HL-60 (cell line): ENCODE data around the gene GTPBP1.

Experiments used
- CTCF ChIP-seq: IDR thresholded peaks from one replicate; pipeline ENCODE4 v1.5.1; 2011; ENCODE audit warnings: low read length, control low read depth, inconsistent platforms; ENCODE audit not compliant: insufficient read depth
- GABPA ChIP-seq: IDR thresholded peaks from 2 replicates; pipeline ENCODE4 v1.6.1; 2012; ENCODE audit warnings: low read depth
- SPI1 ChIP-seq: IDR thresholded peaks from 2 replicates; pipeline ENCODE4 v1.6.1; 2012; ENCODE audit warnings: low read depth, mild to moderate bottlenecking, borderline replicate concordance
- TF ChIP-seq, protein P1 (sequence below): IDR thresholded peaks from 2 replicates; pipeline ENCODE4 v1.6.1; 2012; ENCODE audit warnings: low read depth; ENCODE audit not compliant: insufficient replicate concordance

- TF ChIP-seq CTCF: no peak
- TF ChIP-seq, protein P1, sequence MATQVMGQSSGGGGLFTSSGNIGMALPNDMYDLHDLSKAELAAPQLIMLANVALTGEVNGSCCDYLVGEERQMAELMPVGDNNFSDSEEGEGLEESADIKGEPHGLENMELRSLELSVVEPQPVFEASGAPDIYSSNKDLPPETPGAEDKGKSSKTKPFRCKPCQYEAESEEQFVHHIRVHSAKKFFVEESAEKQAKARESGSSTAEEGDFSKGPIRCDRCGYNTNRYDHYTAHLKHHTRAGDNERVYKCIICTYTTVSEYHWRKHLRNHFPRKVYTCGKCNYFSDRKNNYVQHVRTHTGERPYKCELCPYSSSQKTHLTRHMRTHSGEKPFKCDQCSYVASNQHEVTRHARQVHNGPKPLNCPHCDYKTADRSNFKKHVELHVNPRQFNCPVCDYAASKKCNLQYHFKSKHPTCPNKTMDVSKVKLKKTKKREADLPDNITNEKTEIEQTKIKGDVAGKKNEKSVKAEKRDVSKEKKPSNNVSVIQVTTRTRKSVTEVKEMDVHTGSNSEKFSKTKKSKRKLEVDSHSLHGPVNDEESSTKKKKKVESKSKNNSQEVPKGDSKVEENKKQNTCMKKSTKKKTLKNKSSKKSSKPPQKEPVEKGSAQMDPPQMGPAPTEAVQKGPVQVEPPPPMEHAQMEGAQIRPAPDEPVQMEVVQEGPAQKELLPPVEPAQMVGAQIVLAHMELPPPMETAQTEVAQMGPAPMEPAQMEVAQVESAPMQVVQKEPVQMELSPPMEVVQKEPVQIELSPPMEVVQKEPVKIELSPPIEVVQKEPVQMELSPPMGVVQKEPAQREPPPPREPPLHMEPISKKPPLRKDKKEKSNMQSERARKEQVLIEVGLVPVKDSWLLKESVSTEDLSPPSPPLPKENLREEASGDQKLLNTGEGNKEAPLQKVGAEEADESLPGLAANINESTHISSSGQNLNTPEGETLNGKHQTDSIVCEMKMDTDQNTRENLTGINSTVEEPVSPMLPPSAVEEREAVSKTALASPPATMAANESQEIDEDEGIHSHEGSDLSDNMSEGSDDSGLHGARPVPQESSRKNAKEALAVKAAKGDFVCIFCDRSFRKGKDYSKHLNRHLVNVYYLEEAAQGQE: no peak
- TF ChIP-seq SPI1: peak; percentile 36; the same call in 1 of the 2 replicates
- TF ChIP-seq GABPA: no peak; the same call in 1 of the 2 replicates
These were observed 51.1 kb downstream of the GTPBP1 start for GRCh38 chr22:38756711-38757463.
